Frontal cortex (tissue), 4 donors: Measurements from ENCODE around the gene ERI2. TPM values are rescaled to one million over a fixed set of nuclear protein-coding genes. Genes with fewer than 3 reads are reported as not detected.
"Not testable (repeated sequence)": the region's sequence is repeated elsewhere in the genome, so short reads cannot be mapped to it uniquely, and the experiment has no call there.

Experiments
- DNase-seq, 2 donors: peaks; one replicate each; pipeline ENCODE4 v3.0.0; 2012; ENCODE audit warnings: low spot score in 2 of 2
- FAIRE-seq: peaks from 2 replicates; lab custom pipeline; 2012; peaks lifted over from hg19 to GRCh38; lab: Jason Lieb, UNC
- total RNA-seq: library from RNA; depleted of rRNA; stranded (reverse); fragments of >200 nt; gene quantifications from one replicate; pipeline ENCODE4 v1.2.3, GENCODE V29; 2014
- donor health status: control.
- donor health status: control.
- donor health status: control.

The ERI2 gene
- total RNA-seq, 1 donor from 2014 or later = 22.0 TPM

- DNase-seq = no peak
- no peak for FAIRE-seq
Measured at GRCh38 chr16:20821682-20822081, 15.4 kb upstream of the ERI2 start.

GRCh38 chr16:20818929-20819585 lies 12.8 kb upstream of the ERI2 start:
- no peak for DNase-seq
- FAIRE-seq = no peak

GRCh38 chr16:20814784-20815183 lies 8.5 kb upstream of the ERI2 start:
- FAIRE-seq (no peak), DNase-seq (no peak)

- DNase-seq (no peak), FAIRE-seq (no peak)
Measured at GRCh38 chr16:20812510-20812909, 6.2 kb upstream of the ERI2 start.

GRCh38 chr16:20811889-20812439 lies 5.7 kb upstream of the ERI2 start:
- FAIRE-seq (no peak), DNase-seq (no peak)

- FAIRE-seq = no peak
- no peak for DNase-seq
Measured at GRCh38 chr16:20807862-20808261, 1.6 kb upstream of the ERI2 start.

- DNase-seq, FAIRE-seq: not testable (repeated sequence)
Measured at GRCh38 chr16:20805684-20806167, 546 bp downstream of the ERI2 start.

GRCh38 chr16:20803561-20804214 lies 2.6 kb downstream of the ERI2 start:
- DNase-seq (no peak), FAIRE-seq (no peak)

GRCh38 chr16:20803192-20803560 lies 3.1 kb downstream of the ERI2 start:
- no peak for DNase-seq
- no peak for FAIRE-seq

- no peak for FAIRE-seq
- DNase-seq = no peak
Measured at GRCh38 chr16:20801278-20801677, 5.0 kb downstream of the ERI2 start.

- FAIRE-seq = peak; percentile 96
- DNase-seq = no peak
Measured at GRCh38 chr16:20799599-20799998, 6.7 kb downstream of the ERI2 start.

GRCh38 chr16:20798364-20798763 lies 7.9 kb downstream of the ERI2 start:
- DNase-seq (no peak), FAIRE-seq (no peak)

- no peak for DNase-seq
- no peak for FAIRE-seq
Measured at GRCh38 chr16:20791923-20792612, 14.2 kb downstream of the ERI2 start.

GRCh38 chr16:20789130-20789529 lies 17.1 kb downstream of the ERI2 start:
- FAIRE-seq = no peak
- no peak for DNase-seq

GRCh38 chr16:20784204-20784603 lies 22.1 kb downstream of the ERI2 start:
- DNase-seq (no peak), FAIRE-seq (no peak)

- FAIRE-seq = no peak
- DNase-seq = no peak
Measured at GRCh38 chr16:20782470-20782869, 23.8 kb downstream of the ERI2 start.

GRCh38 chr16:20781697-20782096 lies 24.6 kb downstream of the ERI2 start:
- FAIRE-seq = no peak
- DNase-seq = no peak

- peak in 1 of 2 donors; percentile 4 for DNase-seq
- FAIRE-seq = no peak
Measured at GRCh38 chr16:20774703-20775362, 31.4 kb downstream of the ERI2 start.

- FAIRE-seq (no peak), DNase-seq (no peak)
Measured at GRCh38 chr16:20773679-20774078, 32.6 kb downstream of the ERI2 start.

GRCh38 chr16:20768818-20769217 lies 37.5 kb downstream of the ERI2 start:
- no peak for DNase-seq
- FAIRE-seq = no peak
